Ascending aorta (tissue), 2 donors: Measurements from ENCODE around the gene ITGA2B. TPM values are rescaled to one million over a fixed set of nuclear protein-coding genes. Genes with fewer than 3 reads are reported as not detected.

ENCODE experiments used
- DNase-seq, 2 donors: peaks; one replicate each; pipeline ENCODE4 v3.0.0-alpha.2; 2019; ENCODE audit warnings: low spot score in 2 of 2
- H3K27ac ChIP-seq, 2 donors: fragments of 200-600 bp; sonication (generic); one replicate each; pipeline ENCODE4 v1.5.1; 2016 to 2017; ENCODE audit warnings: mild to moderate bottlenecking in 1 of 2
- H3K27me3 ChIP-seq: fragments of 200-600 bp; sonication (generic); one replicate; pipeline ENCODE4 v1.5.1; 2017
- H3K36me3 ChIP-seq, 2 donors: fragments of 200-600 bp; sonication (generic); one replicate each; pipeline ENCODE4 v1.5.1; 2016
- H3K4me1 ChIP-seq, 2 donors: fragments of 200-600 bp; sonication (generic); one replicate each; pipeline ENCODE4 v1.5.1; 2016 to 2017; ENCODE audit warnings: mild to moderate bottlenecking in 1 of 2
- H3K4me3 ChIP-seq, 2 donors: fragments of 200-600 bp; sonication (generic); one replicate each; pipeline ENCODE4 v1.5.1; 2016 to 2017; ENCODE audit warnings: mild to moderate bottlenecking in 1 of 2
- H3K9me3 ChIP-seq, 2 donors: fragments of 200-600 bp; sonication (generic); one replicate each; pipeline ENCODE4 v1.5.1; 2016
- intact Hi-C: fragments of 100-400 bp; cut with DNase I; formaldehyde crosslinking; loops from one replicate; pipeline ENCODE4 v1.15.1; 2023
- total RNA-seq: library from RNA; depleted of rRNA; stranded (reverse); fragments of >200 nt; gene quantifications from one replicate; pipeline ENCODE4 v1.1.0, GENCODE V29; 2016
- TF ChIP-seq, protein P1 (sequence below), 3 experiments: fragments of 200-600 bp in 2 of 3; fragments of 450-650 bp in 1 of 3; sonication (generic) in 2 of 3; IDR thresholded peaks; one replicate each; pipeline ENCODE4 v1.5.1; 2016 to 2019; ENCODE audit warnings: antibody characterized with exemption in 3 of 3, mild to moderate bottlenecking in 1 of 3, moderate library complexity in 1 of 3

Gene ITGA2B
- not detected for total RNA-seq

- no peaks in the 10 kb centered on the region for H3K27me3 ChIP-seq
- no peak within 1 kb of the TSS for H3K27ac ChIP-seq
- H3K4me3 ChIP-seq = no peak within 1 kb of the TSS
- TF ChIP-seq, protein P1, sequence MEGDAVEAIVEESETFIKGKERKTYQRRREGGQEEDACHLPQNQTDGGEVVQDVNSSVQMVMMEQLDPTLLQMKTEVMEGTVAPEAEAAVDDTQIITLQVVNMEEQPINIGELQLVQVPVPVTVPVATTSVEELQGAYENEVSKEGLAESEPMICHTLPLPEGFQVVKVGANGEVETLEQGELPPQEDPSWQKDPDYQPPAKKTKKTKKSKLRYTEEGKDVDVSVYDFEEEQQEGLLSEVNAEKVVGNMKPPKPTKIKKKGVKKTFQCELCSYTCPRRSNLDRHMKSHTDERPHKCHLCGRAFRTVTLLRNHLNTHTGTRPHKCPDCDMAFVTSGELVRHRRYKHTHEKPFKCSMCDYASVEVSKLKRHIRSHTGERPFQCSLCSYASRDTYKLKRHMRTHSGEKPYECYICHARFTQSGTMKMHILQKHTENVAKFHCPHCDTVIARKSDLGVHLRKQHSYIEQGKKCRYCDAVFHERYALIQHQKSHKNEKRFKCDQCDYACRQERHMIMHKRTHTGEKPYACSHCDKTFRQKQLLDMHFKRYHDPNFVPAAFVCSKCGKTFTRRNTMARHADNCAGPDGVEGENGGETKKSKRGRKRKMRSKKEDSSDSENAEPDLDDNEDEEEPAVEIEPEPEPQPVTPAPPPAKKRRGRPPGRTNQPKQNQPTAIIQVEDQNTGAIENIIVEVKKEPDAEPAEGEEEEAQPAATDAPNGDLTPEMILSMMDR (IDR thresholded peaks at IDR 0.05) = no peak
- no peaks in the 10 kb centered on the region for H3K36me3 ChIP-seq
- H3K4me1 ChIP-seq = peaks cover 0 to 11% of the 10 kb centered on the region in 2 donors
- intact Hi-C loops = no loop called here
- no peak for DNase-seq
- no peaks in the 10 kb centered on the region for H3K9me3 ChIP-seq
Observed at GRCh38 chr17:44389281-44389680, at the start of gene ITGA2B. Gene ITGA2B (minus strand): TSS chr17:44389649. CDS start chr17:44389473, 176 bp downstream.

DNA sequence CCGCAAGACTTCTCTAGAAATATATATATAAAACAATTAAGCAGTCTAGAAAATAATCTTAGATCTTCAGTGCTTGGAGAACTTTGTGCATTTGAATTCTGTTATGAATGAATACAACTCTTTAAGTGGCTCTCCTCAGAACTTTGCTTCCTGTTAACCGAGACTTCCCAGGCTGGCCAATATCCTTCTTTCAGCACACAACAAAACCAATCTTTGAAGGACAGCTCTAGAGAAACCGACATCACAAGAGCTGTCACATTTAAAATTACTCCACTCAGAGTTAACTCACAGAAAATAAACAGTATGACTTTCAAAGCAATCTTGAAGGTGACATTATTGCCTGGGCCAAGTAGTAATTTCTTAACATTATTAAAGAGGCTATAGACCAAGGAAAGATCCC lies 49.7 kb upstream of the ITGA2B start:
- TF ChIP-seq, protein P1 (IDR thresholded peaks at IDR 0.05) = no peak
- Histone ChIP-seq H3K27ac (no peak overlapping the region), H3K36me3 (peaks cover 10 to 20% of the 10 kb centered on the region in 2 donors), H3K27me3 (no peaks in the 10 kb centered on the region), H3K4me1 (no peaks in the 10 kb centered on the region), H3K9me3 (no peaks in the 10 kb centered on the region), H3K4me3 (no peak overlapping the region)
- no peak for DNase-seq
- intact Hi-C loops = no loop called here

DNA sequence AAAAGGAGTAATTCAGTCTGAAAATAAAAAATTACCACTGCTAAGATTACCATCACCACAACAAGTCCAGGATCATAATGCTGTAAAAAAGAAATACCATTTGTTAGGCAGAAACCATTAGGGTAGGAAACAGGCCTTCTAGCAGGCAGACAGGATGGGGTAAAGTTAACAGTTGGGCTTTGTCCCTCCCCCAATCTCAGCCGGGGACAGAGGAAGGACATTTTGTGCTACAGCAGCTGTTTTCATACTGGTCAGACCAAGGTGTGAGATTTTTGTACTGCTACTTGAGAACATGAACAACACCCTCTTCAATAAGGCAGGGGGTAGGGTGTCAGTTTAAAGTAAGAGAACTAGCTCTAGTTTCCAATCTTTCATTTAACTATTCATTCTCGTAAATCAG lies 49.2 kb upstream of the ITGA2B start:
- H3K36me3 ChIP-seq = peaks cover 14 to 26% of the 10 kb centered on the region in 2 donors
- H3K27ac ChIP-seq = no peak overlapping the region
- H3K4me1 ChIP-seq = no peaks in the 10 kb centered on the region
- intact Hi-C loops = no loop called here
- DNase-seq = no peak
- no peak overlapping the region for H3K4me3 ChIP-seq
- no peaks in the 10 kb centered on the region for H3K9me3 ChIP-seq
- H3K27me3 ChIP-seq = no peaks in the 10 kb centered on the region
- TF ChIP-seq, protein P1 (IDR thresholded peaks at IDR 0.05) = no peak

DNA sequence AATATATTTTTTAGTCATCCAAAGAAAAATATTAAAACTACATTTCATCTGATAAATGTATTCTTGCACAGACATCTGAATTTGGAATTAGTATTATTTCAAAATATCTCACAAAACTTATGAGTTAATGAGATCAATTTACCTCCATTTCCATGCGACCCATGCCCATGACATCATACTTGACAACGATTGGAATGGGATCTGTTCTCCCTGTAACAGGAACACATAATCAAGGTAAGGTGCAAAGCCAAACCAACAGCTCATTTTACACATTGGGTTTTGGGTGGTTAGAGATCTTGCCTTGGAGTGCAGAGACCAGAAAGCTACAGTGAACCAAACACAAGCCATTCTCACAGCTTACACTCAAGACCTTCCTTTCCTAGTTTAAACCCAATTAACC lies 46.9 kb upstream of the ITGA2B start:
- no peak overlapping the region for H3K4me3 ChIP-seq
- TF ChIP-seq, protein P1 (IDR thresholded peaks at IDR 0.05) = no peak
- H3K9me3 ChIP-seq = no peaks in the 10 kb centered on the region
- no peaks in the 10 kb centered on the region for H3K27me3 ChIP-seq
- peaks cover 36 to 45% of the 10 kb centered on the region in 2 donors for H3K36me3 ChIP-seq
- no peak overlapping the region for H3K27ac ChIP-seq
- intact Hi-C loops = no loop called here
- H3K4me1 ChIP-seq = no peaks in the 10 kb centered on the region
- no peak for DNase-seq

GRCh38 chr17:44432254-44433157 lies 43.1 kb upstream of the ITGA2B start:
- H3K4me1 ChIP-seq = no peaks in the 10 kb centered on the region
- peaks cover 39 to 45% of the 10 kb centered on the region in 2 donors for H3K36me3 ChIP-seq
- DNase-seq = no peak
- no peaks in the 10 kb centered on the region for H3K27me3 ChIP-seq
- intact Hi-C loops = no loop called here
- TF ChIP-seq, protein P1 (IDR thresholded peaks at IDR 0.05) = no peak
- H3K9me3 ChIP-seq = no peaks in the 10 kb centered on the region
- no peak overlapping the region for H3K27ac ChIP-seq
- no peak overlapping the region for H3K4me3 ChIP-seq
